K562 (cell line): ENCODE data around the gene EML2. TPM values are rescaled to one million over a fixed set of nuclear protein-coding genes. Genes with fewer than 3 reads are reported as not detected.

ENCODE experiments used
- ARID2 ChIP-seq: fragments of 450-650 bp; IDR thresholded peaks from 2 replicates; pipeline ENCODE4 v1.6.1; 2017; ENCODE audit warnings: antibody characterized with exemption, mild to moderate bottlenecking
- CBFB ChIP-seq: sonication (generic); formaldehyde crosslinking; IDR thresholded peaks from 2 replicates; pipeline ENCODE4 v1.4.0; 2020; ENCODE audit warnings: mild to moderate bottlenecking, missing genetic modification reagents
- CBX2 ChIP-seq: fragments of 200-600 bp; sonication (generic); IDR thresholded peaks from one replicate; pipeline ENCODE4 v1.6.1; 2012; ENCODE audit warnings: mild to moderate bottlenecking, low read length, inconsistent platforms; ENCODE audit not compliant: insufficient read depth, poor library complexity, severe bottlenecking
- CHCHD3 ChIP-seq: fragments of 250-450 bp; sonication (Bioruptor Pico); IDR thresholded peaks from 2 replicates; pipeline ENCODE4 v2.1.2; 2022; ENCODE audit warnings: mild to moderate bottlenecking
- ELF4 ChIP-seq: fragments of 450-650 bp; formaldehyde crosslinking; IDR thresholded peaks from 2 replicates; pipeline ENCODE4 v1.4.0; 2022; ENCODE audit warnings: missing genetic modification characterization
- FIP1L1 ChIP-seq: fragments of 200-400 bp; formaldehyde crosslinking; IDR thresholded peaks from 2 replicates; pipeline ENCODE4 v1.6.1; 2018; ENCODE audit warnings: mild to moderate bottlenecking, low read depth, low read length; ENCODE audit not compliant: poor library complexity, severe bottlenecking
- HIVEP1 ChIP-seq: fragments of 250-450 bp; sonication (Bioruptor Pico); IDR thresholded peaks from 2 replicates; pipeline ENCODE4 v1.4.0; 2020; ENCODE audit warnings: mild to moderate bottlenecking
- HLTF ChIP-seq: fragments of 450-650 bp; IDR thresholded peaks from 2 replicates; pipeline ENCODE4 v1.6.1; 2016
- HNRNPH1 ChIP-seq: fragments of 200-400 bp; formaldehyde crosslinking; optimal IDR thresholded peaks from 2 replicates; pipeline ENCODE3; 2017; ENCODE audit warnings: low read depth, mild to moderate bottlenecking, low read length, moderate library complexity
- HNRNPUL1 ChIP-seq: fragments of 200-400 bp; formaldehyde crosslinking; IDR thresholded peaks from 2 replicates; pipeline ENCODE4 v1.6.1; 2017; ENCODE audit warnings: low read length
- RBM25 ChIP-seq: fragments of 200-400 bp; formaldehyde crosslinking; IDR thresholded peaks from 2 replicates; pipeline ENCODE4 v1.6.1; 2018; ENCODE audit warnings: low read length, low read depth, moderate library complexity; ENCODE audit not compliant: severe bottlenecking
- RCOR1 ChIP-seq, 2 experiments: IDR thresholded peaks; 2 replicates each; pipeline ENCODE4 v1.6.1; 2012; ENCODE audit warnings: low read depth in 2 of 2, low read length in 2 of 2, borderline replicate concordance in 1 of 2, improper control_type of control experiment in 1 of 2
- TAF1 ChIP-seq: IDR thresholded peaks from 2 replicates; pipeline ENCODE4 v1.6.1; 2011; ENCODE audit warnings: mild to moderate bottlenecking, low read length, moderate library complexity; ENCODE audit not compliant: insufficient read depth, control insufficient read depth, severe bottlenecking; ENCODE audit errors: extremely low read depth
- ZEB2 ChIP-seq: fragments of 450-650 bp; IDR thresholded peaks from 2 replicates; pipeline ENCODE4 v1.6.1; 2016
- ZNF212 ChIP-seq: fragments of 450-650 bp; formaldehyde crosslinking; IDR thresholded peaks from 2 replicates; pipeline ENCODE4 v1.4.0; 2020; ENCODE audit warnings: mild to moderate bottlenecking
- ZNF224 ChIP-seq: sonication (generic); formaldehyde crosslinking; IDR thresholded peaks from 2 replicates; pipeline ENCODE4 v1.8.0; 2022; ENCODE audit warnings: mild to moderate bottlenecking, missing genetic modification reagents
- polyA plus RNA-seq, 8 experiments: library from polyadenylated mRNA; depleted of rRNA in 4 of 8; stranded (reverse) in 5 of 8; unstranded in 3 of 8; fragments of >200 nt; fragmentation: Nextera tagmentation in 2 of 8; fragmentation: Illumina TruSeq in 1 of 8; extraction: Ambion mirVana in 2 of 8; extraction: Trizol in 1 of 8; gene quantifications; 2 replicates each; pipeline versions ENCODE4 v1.2.1 to v1.2.3, GENCODE V29; 2011 to 2014; ENCODE audit warnings: inconsistent platforms in 1 of 8, missing spikeins in 1 of 8
- total RNA-seq, 7 experiments: library from RNA; depleted of rRNA in 6 of 7; stranded (reverse); fragments of >200 nt in 6 of 7; fragmentation: Illumina TruSeq in 2 of 7; extraction: Trizol in 2 of 7; gene quantifications; 2 replicates each; pipeline versions ENCODE4 v1.2.1 to v1.2.3, GENCODE V29; 2011 to 2021; ENCODE audit warnings: low replicate concordance in 1 of 7
- TF ChIP-seq, protein P1 (sequence below): fragments of 200-800 bp; sonication (Bioruptor generic); IDR thresholded peaks from 2 replicates; pipeline ENCODE4 v1.6.1; 2017; ENCODE audit warnings: missing genetic modification characterization, missing compliant biosample characterization
- TF ChIP-seq, protein P2 (sequence below): fragments of 200-400 bp; formaldehyde crosslinking; IDR thresholded peaks from 2 replicates; pipeline ENCODE4 v1.6.1; 2017; ENCODE audit warnings: mild to moderate bottlenecking, low read depth, low read length, moderate library complexity
- TF ChIP-seq, protein P3 (sequence below): fragments of 250-450 bp; sonication (Bioruptor Pico); IDR thresholded peaks from 2 replicates; pipeline ENCODE4 v1.9.0; 2021; ENCODE audit warnings: mild to moderate bottlenecking, inconsistent platforms
- TF ChIP-seq, protein P4 (sequence below): sonication (generic); formaldehyde crosslinking; IDR thresholded peaks from 2 replicates; pipeline ENCODE4 v1.8.1; 2023; ENCODE audit warnings: mild to moderate bottlenecking, missing genetic modification reagents

EML2 gene
- total and polyA plus RNA-seq, 9 of the 15 experiments (the other 6 are each of a cell fraction or from before 2014, with no cell fraction given) = 2.6 to 69.6 (median 24.8) TPM

DNA sequence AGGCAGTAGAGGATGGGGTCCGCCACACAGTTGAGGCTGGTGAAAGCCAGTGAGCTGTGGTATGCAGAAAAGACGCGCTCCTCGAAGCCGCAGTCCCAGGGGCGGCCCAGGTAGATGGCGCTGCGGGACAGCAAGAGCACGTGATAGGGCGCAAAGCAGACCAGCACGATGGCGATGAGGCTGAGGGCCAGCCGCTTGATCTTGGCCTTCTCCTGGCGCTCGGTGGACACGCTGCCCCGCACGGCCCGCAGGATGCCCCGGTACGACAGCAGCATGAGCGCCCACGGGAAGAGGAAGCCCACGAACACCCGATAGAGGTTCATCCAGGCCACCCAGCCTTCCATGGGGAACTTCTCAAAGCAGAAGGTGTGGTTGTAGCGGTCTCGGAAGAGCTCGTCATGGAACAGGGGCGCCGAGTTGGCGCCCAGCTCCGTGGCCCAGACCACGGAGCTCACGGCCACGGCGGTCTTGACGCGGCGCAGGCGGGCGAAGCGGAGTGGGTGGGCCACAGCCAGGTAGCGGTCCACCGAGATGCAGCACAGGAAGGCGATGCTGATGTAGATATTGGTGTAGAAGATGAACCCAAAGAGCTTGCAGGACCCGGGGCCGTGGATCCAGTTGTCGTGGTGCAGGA lies 48.1 kb downstream of the EML2 start (continued):
- TF ChIP-seq RBM25 (no peak), TAF1 (no peak), HNRNPH1 (no peak), RCOR1 (IDR thresholded peaks at IDR 0.05; ENCODE audit: borderline replicate concordance in 1 of 2, low read depth in 2 of 2, low read length in 2 of 2) (peak in 1 of 2 experiments; percentile 69; a peak in 2 of 4 replicates), HLTF (no peak), ZNF212 (CRISPR knock-in tag) (no peak), FIP1L1 (peak; percentile 12), ZEB2 (no peak), ELF4 (CRISPR knock-in tag) (no peak), CBFB (CRISPR knock-in tag) (peak; percentile 87), CBX2 (no peak), HNRNPUL1 (no peak), ZNF224 (CRISPR knock-in tag) (no peak), ARID2 (peak; percentile 98), HIVEP1 (CRISPR knock-in tag) (peak; percentile 60; the same call in 1 of the 2 replicates), CHCHD3 (CRISPR knock-in tag) (no peak)
- TF ChIP-seq, protein P1, sequence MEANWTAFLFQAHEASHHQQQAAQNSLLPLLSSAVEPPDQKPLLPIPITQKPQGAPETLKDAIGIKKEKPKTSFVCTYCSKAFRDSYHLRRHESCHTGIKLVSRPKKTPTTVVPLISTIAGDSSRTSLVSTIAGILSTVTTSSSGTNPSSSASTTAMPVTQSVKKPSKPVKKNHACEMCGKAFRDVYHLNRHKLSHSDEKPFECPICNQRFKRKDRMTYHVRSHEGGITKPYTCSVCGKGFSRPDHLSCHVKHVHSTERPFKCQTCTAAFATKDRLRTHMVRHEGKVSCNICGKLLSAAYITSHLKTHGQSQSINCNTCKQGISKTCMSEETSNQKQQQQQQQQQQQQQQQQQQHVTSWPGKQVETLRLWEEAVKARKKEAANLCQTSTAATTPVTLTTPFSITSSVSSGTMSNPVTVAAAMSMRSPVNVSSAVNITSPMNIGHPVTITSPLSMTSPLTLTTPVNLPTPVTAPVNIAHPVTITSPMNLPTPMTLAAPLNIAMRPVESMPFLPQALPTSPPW (CRISPR knock-in tag) = no peak
- TF ChIP-seq, protein P2, sequence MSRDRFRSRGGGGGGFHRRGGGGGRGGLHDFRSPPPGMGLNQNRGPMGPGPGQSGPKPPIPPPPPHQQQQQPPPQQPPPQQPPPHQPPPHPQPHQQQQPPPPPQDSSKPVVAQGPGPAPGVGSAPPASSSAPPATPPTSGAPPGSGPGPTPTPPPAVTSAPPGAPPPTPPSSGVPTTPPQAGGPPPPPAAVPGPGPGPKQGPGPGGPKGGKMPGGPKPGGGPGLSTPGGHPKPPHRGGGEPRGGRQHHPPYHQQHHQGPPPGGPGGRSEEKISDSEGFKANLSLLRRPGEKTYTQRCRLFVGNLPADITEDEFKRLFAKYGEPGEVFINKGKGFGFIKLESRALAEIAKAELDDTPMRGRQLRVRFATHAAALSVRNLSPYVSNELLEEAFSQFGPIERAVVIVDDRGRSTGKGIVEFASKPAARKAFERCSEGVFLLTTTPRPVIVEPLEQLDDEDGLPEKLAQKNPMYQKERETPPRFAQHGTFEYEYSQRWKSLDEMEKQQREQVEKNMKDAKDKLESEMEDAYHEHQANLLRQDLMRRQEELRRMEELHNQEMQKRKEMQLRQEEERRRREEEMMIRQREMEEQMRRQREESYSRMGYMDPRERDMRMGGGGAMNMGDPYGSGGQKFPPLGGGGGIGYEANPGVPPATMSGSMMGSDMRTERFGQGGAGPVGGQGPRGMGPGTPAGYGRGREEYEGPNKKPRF = no peak
- TF ChIP-seq, protein P3, sequence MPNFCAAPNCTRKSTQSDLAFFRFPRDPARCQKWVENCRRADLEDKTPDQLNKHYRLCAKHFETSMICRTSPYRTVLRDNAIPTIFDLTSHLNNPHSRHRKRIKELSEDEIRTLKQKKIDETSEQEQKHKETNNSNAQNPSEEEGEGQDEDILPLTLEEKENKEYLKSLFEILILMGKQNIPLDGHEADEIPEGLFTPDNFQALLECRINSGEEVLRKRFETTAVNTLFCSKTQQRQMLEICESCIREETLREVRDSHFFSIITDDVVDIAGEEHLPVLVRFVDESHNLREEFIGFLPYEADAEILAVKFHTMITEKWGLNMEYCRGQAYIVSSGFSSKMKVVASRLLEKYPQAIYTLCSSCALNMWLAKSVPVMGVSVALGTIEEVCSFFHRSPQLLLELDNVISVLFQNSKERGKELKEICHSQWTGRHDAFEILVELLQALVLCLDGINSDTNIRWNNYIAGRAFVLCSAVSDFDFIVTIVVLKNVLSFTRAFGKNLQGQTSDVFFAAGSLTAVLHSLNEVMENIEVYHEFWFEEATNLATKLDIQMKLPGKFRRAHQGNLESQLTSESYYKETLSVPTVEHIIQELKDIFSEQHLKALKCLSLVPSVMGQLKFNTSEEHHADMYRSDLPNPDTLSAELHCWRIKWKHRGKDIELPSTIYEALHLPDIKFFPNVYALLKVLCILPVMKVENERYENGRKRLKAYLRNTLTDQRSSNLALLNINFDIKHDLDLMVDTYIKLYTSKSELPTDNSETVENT (CRISPR knock-in tag) = no peak
- TF ChIP-seq, protein P4, sequence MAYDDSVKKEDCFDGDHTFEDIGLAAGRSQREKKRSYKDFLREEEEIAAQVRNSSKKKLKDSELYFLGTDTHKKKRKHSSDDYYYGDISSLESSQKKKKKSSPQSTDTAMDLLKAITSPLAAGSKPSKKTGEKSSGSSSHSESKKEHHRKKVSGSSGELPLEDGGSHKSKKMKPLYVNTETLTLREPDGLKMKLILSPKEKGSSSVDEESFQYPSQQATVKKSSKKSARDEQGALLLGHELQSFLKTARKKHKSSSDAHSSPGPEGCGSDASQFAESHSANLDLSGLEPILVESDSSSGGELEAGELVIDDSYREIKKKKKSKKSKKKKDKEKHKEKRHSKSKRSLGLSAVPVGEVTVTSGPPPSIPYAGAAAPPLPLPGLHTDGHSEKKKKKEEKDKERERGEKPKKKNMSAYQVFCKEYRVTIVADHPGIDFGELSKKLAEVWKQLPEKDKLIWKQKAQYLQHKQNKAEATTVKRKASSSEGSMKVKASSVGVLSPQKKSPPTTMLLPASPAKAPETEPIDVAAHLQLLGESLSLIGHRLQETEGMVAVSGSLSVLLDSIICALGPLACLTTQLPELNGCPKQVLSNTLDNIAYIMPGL (CRISPR knock-in tag) = no peak
